DMS79 treated with DMSO at 0.1 percent for 48 hours (cell line): Measurements from ENCODE around the gene ZFHX3.

ENCODE experiments used
- DNase-seq: peaks from one replicate; lab custom pipeline; 2025; lab: John Stamatoyannopoulos, UW

Gene ZFHX3

DNA sequence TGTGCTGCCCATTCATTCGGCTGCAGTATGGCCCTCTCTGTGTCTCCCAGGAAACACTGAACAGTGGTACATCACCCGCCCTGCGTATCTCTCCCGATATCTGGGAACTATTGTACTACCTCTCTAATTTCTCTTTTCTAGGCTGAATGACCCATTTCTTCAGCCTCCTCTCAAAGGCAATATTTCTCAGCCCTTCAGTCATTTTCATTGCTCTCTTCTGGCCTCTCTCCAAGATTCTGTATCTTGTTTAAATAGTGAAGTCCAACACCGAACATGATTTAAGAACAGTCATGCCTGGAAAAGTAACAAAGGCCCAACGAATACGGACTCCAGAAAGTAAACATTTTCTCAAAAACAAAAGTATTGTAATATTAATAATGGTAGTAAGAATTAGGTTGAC, 220.1 kb downstream of the ZFHX3 start:
- no peak for DNase-seq

DNA sequence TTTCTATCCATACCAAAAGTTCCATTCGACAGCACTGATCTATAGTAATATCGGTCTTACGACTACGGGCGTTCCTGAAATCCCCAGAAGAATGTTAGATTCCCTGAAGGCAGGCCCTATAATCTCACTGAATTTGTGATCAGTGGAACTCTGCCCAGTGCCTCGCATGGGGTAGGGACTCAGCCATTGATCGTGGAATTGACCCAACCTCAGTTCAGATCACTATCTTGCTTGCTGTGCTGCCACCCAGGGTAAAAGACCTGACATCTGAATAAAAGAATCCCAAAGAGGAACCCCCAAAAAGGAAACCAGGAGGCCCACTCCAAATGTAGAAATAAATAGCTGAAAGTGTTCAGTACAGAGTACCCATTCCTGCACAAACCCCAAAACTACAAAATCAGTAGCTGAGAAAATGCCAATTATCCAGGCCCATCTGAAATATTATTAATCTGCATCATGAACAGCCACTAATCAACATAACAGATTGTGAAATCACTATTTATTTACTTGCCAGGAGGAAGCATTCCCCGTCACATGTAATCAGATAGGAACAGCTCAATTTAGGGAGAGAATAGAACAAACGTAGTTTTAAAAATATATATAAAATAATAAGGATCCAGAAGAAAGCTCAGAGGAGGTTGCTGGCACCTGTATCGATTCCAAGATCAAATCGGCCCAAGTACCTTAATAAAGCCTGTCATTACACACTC, 221.9 kb downstream of the ZFHX3 start:
- no peak for DNase-seq

DNA sequence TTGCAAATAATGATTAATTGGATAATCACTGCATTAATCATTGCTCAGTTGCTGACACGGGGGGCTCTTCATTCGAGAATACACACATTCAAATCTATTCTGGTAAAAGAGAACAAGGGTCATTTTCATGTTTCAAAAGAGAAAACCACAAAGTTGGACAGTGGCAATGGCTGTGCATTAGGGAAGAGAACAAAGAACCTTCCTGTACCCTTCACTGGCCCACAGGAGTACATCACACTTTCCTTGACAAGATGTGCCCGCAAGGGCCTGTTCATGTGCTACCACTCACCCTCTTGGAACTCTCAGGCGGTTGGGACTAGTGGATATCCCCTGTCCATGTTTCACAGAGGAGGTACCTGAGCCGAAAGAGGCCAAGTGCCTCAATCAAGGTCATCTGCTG, 223.2 kb downstream of the ZFHX3 start:
- DNase-seq: no peak

DNA sequence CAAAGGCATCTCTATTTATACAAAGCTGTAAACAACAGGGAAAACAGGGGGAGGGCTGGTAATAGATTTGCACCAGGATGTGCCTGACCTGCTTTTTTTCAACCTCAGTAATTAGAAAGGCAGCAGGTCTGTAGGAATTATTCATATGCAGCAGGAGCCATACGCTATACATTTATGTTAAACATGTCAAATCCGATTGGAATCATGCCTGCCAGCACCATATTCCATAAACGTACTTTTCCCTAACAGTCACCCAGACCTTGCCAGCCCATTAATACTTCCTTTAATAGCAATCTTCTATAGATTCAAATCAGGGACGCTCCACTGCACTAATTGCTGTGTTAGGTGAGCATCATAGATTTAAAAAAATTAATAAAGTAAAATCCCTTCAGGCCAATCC, 223.9 kb downstream of the ZFHX3 start:
- DNase-seq: no peak

DNA sequence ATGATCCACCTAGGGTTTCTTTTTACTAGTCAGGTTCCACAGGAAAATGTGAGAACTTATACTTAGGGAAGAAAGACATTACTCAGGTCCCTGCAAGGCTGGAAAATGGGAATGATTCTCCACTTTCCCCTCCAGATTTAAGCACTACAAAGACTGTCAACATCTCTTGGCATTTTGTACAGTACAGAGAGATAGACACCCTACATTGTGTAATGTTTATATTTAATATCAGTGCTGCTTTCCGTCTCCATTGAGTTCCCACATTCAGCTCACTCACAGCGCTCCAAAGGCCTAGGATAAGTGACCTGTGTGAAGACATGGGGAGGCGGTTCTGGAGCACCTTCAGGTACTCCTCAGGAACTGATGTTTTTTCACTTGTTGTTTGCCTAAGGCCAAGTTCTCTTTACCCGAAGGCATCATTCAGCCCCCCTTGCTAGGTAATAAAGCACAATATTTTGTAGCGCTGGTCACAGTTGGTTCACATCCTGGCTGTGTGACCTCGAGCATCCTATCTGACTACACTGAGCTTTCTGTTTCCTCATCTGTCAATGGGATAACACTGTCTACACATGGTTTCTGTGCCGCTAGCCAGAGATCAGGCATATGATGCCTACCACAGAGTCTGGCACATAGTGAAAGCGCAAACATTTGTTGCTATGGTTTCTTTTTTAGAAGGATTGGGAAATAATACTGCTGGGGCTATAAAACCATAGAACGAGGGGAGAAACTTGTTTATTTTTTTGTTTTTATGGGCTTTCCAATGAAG, 226.6 kb downstream of the ZFHX3 start:
- no peak for DNase-seq

DNA sequence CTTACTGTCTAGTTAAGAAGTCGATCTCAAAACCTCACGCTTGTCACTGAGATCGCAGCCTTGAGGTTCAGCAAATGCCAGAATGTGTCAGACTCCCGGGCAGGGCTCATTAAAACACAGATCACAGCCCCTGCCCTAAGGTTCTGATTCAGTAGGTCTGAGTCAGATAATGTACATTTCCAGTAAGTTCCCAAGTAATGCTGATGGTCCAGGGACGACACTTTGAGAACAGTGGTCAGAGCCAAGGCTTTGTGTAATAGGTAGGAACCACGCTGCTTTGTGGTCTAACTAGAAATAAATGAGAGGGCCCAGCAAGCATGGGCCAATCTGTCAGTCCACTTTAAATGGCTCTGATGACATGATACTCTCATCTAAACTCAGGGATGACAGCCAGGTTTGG, 228.6 kb downstream of the ZFHX3 start:
- DNase-seq: no peak

DNA sequence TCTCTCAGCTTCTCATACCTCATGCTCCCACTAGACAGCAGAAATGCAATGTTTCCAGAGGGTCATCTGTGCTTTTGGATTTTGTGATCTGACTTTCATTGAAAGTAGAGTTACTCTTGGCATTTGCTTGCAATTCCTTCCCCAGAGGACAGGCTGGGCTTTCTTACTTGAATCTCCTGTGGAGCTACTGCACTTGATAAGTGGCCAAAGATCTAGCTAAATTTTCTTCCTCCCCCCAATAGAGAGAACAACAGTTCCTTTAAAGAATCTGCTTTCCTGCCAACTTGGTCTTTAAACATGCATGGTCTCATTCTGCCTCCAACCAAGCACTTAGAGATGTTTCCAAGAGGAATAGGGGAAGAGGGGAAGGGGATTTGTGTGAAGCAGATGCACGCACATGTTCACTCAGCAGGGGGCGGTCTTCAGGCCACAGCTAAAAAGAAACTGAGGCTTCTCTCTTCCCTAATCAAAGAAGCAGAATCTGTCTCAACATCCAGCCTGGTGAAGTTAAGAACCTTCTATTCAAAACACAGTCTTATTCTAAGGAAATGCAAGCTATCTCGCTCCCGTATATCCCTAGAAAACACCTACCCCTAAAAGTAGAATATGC, 229.6 kb downstream of the ZFHX3 start:
- no peak for DNase-seq

DNA sequence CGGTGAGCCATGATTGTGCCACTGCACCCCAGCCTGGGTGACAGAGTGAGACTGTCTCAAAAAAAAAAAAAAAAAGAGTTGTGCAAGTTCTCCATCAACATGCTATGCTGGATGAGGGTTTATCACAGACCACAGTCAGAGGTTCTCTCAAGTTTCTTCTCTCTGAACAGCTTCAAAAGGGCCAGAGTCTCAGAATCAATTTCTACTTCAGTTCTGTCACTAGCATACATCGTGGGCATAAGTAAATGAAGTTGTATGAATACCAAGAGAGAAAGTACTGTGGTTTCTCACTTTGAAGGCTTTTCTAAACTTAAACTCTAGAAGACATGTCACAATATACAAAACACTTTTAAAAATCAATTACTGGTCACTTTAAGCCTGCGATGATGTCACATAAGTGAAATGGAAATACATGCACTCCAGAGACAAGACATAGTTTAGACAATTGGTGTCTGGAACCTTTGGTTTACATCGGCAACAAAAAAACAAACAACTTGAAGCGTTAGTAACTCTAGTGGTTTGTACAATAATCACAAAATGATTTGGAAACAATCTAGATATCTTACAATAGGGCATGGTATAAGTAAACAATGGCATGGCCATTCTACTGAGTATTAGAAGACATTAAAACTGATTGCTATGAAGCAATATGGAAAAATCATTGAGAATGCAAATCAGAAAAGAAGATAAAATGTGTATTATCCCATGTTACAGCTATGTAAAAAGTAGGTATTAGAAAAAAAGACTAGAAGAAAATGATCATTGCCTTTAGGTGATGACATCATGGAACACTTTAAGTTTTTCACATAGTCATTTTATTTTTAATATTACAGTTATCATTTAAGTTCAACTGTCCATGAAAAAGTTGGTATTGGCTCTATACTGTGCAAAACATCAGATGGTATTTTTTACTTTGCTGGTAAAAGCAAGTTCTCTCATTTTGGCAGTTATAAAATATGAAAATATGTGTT, 232.3 kb downstream of the ZFHX3 start:
- DNase-seq: no peak

DNA sequence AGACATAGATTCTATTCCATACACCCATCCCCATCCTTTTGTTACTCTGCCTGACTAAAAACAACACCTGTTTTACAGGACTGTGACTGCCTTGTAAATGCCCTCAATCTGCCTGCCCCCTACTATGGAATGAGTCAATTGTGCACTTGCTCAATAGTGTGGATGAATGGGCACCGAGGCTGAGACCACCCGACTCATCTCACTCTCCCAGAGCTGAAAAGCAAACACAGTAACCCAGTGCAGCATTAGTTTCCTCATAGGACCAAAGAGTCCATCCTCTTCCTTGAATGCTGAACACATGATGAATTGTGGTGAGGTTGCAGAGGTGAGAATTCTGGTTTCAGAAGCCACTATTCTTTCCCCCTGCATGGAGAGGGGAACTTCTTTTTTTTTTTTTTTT, 233.7 kb downstream of the ZFHX3 start:
- no peak for DNase-seq

DNA sequence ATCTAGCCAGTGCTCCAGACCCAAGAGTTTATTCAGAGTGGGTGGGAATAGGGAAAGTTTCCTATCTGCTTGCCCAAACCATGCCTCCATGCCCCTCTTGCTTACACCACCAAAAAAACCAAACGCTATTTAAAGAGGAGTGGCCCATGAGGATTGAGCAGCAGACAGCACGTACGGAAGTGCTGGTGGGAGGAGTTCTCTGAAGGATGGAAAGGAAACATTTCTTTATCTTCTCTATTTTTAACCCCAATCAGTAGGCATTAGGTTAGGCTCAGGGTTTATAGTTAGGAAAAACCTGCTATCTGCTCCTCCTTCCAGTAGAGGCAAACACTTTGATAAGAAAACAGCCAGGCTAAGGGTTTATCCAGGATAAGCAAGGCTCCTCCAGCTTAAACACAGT, 235.3 kb downstream of the ZFHX3 start:
- DNase-seq: no peak

DNA sequence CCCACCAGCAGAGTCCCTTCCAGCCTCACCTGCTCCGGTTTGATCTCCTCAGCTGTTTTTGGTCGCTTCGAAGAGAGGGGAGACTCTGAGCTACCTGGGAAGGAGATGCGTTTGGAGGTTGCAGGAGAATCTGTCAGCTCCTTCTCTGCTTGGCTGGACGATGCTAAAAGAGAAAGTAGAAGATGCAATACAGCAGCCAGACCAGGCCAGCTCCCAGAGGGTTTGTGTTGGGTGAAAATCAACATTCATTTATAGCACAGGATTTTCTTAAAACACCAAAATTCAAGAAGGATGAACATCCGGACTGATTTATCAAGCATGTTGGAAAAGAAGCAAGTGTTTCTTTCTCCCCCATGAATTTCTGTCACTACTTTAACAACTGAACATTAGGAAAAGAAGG, 236.1 kb downstream of the ZFHX3 start:
- DNase-seq: no peak

DNA sequence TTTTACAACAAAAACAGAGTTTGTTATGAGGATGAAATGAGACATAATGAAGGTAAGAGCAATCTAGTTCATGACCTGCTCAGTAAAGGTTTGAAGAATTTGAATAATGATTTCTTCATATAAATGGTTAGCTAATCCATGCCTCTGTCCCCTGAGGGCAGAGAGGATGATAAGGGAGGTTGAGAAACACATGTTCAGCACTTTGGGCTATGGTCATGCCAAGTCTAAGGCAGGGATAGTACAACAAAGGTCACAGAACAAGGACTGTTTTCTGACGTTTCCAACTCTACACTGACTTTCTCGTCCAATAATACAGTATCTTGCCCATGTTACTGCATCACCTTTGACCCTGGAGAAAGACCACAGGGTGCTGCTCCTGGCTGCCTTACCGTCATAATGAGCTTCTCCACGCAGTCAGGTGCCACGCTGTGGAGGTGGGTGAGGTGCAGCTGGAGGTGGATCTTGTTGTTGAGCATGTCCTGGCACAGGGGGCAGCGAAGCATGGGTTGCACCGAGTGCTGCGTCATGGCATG, 236.7 kb downstream of the ZFHX3 start:
- no peak for DNase-seq

DNA sequence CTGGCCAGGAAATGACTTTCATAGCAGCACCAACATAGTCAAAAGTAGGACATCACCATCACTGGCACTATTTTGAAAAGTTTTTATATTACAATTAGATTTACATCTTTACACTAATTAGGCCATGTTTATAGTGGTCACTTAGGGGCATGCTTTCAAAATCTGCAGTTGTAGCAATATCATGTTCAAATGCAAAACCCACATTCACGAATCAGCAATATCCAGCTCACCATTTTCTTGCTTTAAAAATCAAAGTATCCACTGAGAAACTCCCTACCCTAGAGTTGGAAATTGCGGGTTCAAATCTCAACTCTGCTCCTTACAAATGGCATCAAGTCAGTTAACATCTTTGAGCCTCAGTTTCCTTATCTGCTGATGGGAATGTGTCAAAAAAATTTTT, 237.4 kb downstream of the ZFHX3 start:
- no peak for DNase-seq

DNA sequence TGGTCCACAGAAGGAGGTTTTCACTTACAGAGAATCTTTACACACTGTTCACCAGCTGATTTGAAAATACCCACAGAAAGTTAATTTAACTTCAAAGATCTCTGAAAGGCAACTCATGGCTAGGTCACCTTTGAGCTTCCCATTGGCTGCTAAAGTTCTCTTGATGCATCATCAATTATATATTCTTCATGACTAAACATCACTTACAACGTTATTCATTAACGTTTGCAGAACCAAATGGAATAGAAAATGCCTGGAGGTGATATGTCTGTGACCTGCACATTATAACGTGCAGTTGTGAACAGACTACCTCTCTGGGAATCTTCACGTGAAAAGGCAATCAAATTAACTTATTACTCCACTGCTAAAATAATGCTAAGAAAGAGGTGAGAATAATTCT, 238.5 kb downstream of the ZFHX3 start:
- DNase-seq: no peak

DNA sequence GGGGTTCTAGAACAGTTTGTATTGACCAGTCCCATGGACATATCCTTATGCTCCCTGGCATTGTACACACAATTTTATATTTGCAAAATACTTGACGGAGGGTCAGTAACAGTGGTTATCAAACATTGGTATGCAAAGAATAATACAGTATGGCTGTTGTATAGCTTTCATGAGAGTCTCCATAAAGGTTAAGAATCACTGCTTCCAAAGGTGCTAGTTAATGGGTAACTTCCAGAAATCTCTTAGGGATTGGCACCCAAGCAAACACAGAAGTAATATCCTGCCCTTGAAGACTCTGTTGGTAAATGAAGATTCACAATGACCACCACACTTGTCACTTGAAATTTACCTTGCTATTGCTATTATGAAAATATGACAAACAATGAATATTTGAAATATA, 239.2 kb downstream of the ZFHX3 start:
- no peak for DNase-seq

DNA sequence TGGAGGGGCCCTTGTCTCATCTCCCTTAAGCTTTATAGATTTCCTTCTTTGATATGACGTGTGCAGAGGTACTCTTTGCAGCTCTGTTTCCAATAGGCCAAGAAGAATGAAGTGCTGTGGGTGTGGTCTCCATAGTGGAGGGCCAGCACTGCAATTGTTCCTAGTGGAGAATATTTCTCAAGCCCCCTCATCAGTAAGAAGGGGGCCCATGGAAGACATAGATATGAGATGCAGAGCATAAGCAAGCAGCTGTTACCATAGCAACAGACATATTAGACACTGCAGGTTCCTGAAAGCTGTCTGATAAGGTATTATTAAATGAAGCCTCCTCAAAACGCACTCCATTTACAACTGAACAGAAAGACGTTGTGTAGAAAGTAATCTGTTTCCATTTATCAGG, 240.7 kb downstream of the ZFHX3 start:
- no peak for DNase-seq

DNA sequence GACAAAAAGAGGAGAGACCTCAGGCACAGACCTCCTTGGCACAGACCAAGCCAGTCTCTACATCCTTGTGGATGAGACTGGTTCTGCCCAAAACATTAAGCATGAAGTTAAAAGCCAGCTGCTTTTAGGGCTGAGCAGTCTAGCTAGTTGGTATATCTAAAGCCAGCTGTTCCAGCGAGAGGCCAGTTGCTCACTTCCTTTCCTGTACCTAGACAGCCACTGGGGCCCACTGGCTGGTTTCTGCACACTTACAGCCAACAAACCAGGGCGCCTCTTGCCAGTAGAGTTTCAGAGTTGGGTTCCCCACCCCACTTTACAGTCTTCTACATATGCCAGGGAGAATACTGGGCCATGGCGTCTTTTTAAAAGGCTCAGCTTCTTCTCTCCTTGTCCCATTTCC, 242.4 kb downstream of the ZFHX3 start:
- no peak for DNase-seq

DNA sequence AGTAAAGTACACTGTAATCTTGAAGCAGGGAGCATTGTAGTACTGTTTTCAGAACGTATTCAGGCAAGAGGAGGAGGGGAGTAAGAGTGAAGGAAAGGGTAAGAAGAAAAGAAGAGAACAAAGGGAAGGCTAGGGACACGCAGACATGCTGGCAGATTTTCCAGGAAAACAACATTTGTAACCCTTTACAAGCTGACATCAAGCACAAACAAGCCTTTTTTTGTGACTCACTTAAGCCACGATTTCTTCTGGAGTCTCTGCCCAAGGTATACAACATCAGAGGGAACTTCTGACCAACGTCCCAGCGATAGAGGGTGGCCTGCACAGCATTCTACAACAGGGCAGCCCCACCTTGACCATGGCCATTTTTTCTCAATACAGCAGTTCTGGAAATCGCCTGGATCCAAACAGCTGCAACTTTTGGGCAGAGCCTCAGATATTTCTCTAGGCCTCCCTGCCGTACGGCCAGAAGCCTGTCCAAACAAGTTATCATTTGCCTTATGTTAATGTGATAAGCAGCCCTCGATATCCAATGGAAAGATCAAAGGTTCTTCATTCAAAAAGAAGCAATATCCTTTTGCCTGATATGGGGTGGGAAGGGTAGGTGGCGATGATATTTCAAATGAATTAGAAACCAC, 247.3 kb downstream of the ZFHX3 start:
- DNase-seq: no peak

DNA sequence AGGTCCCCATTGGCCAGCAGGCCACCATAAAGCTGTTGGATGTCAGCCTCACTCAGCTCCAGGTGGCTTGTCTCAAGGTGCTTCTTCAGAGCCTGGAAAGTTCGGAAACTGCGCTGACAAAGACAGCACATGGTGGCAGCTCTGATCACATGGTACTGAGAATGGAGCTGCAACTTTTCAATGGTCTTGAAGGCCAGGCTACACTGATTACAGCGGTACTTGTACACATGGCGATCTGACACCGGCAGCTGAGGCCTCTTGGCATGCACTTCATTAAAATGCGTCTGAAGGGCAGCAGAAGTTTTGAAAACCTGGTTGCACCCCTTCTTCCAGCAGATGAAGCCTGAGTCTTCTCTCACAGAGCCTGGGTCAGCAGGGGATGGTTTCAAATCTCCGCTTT, 249.7 kb downstream of the ZFHX3 start:
- DNase-seq: peak; percentile 53

DNA sequence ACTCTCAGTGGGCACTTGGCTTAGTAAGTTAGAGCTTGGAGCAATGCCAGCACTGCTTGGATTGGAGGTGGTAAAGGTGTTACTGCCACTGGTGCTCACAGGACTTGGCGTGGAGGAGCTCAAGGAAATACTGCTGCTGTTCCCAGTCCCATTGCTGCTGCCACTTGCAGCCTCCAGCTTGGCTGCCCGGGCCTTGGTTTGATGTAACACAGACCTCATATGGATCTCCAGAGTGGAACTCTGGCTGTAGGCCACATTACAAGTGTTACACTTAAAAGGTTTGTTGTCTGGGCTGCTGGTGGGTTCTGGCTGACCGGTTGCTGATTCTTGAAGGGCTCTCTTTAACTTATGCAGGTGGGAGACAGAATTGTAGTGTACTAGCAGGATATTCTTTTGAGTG, 250.3 kb downstream of the ZFHX3 start:
- DNase-seq: peak; percentile 98

DNA sequence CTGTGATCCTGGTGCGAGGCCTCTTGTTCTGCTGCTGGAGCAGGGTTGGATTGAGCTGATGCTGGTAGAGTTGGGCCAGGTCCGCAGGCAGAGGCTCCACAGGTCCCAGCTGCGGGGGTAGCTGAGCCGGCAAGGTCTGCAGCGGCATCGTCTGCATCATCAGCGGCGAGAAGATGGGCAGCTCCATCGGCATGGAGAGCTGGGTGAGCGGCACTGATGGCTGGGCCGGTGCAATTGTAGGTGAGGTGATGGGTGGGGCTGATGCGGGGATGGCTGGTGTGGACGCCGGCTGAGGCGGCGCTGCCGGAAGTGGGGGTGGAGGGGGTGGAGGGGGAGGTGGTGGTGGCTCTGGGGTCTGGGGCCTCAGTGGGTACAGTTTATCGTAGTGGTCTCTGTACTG, 251.7 kb downstream of the ZFHX3 start:
- no peak for DNase-seq

DNA sequence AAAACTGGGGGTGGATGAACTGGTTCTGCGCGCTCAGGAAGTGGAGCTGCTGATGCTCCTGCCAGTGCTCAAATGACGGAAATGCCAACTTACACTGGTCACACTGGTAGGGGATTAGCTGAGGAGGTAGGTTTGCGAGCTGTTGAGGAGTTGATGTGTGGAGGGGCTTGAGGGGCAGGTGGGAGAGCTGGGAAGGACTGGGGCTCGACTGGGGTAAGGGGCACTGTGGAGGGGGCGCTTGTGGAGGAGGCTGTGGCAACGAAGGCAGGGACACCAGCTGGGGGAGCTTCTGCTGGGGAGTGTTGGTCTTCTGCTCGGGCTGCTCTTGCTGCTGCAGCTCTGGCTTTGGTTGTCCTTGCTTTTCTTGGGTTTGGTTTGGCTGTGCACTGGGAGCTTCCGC, 252.9 kb downstream of the ZFHX3 start:
- no peak for DNase-seq
